ENCODE data around the gene RTN1. TPM values are rescaled to one million over a fixed set of nuclear protein-coding genes. Genes with fewer than 3 reads are reported as not detected.

Gene RTN1
- total RNA-seq, 4 donors from 2014 or later = 2.4 to 4.9 (median 4.6) TPM; not detected in 1

DNA sequence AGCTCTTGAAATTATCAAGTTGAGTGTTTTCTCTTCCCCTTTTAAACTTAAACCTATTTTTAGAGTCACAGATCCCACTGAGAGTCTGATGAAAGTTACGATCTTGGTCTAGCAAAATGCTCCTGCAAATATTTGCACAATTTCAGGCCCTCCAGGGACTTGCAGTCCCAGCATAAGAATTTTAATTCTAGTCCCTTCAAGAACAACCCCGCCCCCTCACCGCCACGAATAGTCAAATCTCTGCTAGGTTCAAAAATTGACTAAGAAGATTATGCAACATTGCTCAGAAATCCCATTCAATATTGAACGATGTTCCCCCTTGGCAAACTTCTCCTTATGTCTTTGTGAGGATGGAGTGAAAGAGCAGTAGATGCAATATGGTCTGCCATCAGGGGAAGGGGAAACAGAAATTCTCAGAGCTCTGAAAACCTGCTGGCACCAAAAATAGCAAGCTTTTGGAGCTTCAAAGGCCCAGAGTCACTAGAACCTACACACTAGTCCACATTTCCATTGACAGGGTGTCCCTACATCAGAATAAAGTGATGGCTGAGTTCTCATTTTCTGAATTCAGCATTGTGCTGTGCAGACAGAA is 166.4 kb downstream of the RTN1 start:
- no peak overlapping the region for H3K27ac ChIP-seq
- no peaks in the 10 kb centered on the region for H3K36me3 ChIP-seq
- no peak overlapping the region for H3K4me3 ChIP-seq
- intact Hi-C loops (cut with DNase I; ENCODE audit: low total_unique reads) = no loop called here
- H3K9me3 ChIP-seq = no peaks in the 10 kb centered on the region
- TF ChIP-seq CTCF (IDR thresholded peaks at IDR 0.05) = no peak
- TF ChIP-seq EP300 (IDR thresholded peaks at IDR 0.05; ENCODE audit: low read depth) = no peak
- TF ChIP-seq POLR2A (IDR thresholded peaks at IDR 0.05) = no peak
- no peak for TF ChIP-seq POLR2AphosphoS5 (IDR thresholded peaks at IDR 0.05)
- no peak for DNase-seq
- H3K4me1 ChIP-seq = no peaks in the 10 kb centered on the region
- in situ Hi-C loops (cut with MboI; ENCODE audit: low pct_ligation_motif_present in 1 of 4, low pct_unique_long_range_greater_than_20kb in 1 of 4, low sequenced_read_pairs in 3 of 4) = no loop called here
- 40 to 79% methylated on average over 1 to 5 of the region's 5 CpGs for WGBS, 2 donors (ENCODE audit: low coverage in 1 of 2)
- no peaks in the 10 kb centered on the region for H3K27me3 ChIP-seq

DNA sequence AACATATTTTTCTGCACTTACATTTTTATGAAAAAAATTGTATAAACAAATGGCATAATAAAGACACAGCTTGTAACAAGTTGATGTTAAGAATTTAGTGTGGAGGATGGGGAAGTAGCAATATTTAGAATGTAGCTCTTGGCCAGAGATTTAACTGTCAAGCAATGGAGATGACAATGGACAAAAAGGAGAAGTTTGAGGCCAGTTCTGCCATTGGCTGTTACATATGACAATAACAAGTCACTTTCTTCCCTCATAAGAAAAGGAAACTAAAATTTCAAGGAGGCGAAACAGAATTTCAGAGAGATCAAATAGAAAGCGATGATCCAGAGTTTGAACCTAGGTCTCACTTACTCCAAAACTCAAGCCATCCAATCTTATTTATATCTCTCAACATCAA is 171.1 kb downstream of the RTN1 start:
- H3K36me3 ChIP-seq = no peaks in the 10 kb centered on the region
- no peak overlapping the region for H3K27ac ChIP-seq
- no peaks in the 10 kb centered on the region for H3K27me3 ChIP-seq
- in situ Hi-C loops (cut with MboI; ENCODE audit: low pct_ligation_motif_present in 1 of 4, low pct_unique_long_range_greater_than_20kb in 1 of 4, low sequenced_read_pairs in 3 of 4) (no loop called here), intact Hi-C loops (cut with DNase I; ENCODE audit: low total_unique reads) (no loop called here)
- no peak for TF ChIP-seq POLR2AphosphoS5 (IDR thresholded peaks at IDR 0.05)
- no peak for TF ChIP-seq EP300 (IDR thresholded peaks at IDR 0.05; ENCODE audit: low read depth)
- TF ChIP-seq POLR2A (IDR thresholded peaks at IDR 0.05) = no peak
- no peak for TF ChIP-seq CTCF (IDR thresholded peaks at IDR 0.05)
- no peak overlapping the region for H3K4me3 ChIP-seq
- H3K9me3 ChIP-seq = no peaks in the 10 kb centered on the region
- DNase-seq = no peak
- no peaks in the 10 kb centered on the region for H3K4me1 ChIP-seq
- 89 to 90% methylated on average over 2 of the region's 2 CpGs for WGBS, 2 donors (ENCODE audit: low coverage in 1 of 2)

DNA sequence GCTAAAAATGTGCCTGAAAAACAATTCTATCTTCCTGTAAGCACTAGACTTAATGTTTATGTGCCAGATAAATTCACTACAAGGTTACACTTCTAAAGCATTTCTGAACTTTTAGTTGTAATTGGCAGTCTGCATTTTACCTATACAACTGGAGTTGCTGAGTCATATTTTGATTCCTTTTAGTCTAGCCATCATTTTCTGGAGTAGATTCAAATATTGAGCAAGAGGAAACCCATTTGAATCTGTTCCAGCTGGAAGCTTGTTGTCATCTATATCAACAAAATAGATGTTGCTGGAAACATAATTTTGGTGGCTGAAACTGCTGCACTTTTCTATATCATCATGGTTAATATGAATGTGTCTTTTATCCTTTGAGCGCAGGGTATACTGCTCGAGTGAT is 171.8 kb downstream of the RTN1 start:
- DNase-seq = no peak
- in situ Hi-C loops (cut with MboI; ENCODE audit: low pct_ligation_motif_present in 1 of 4, low pct_unique_long_range_greater_than_20kb in 1 of 4, low sequenced_read_pairs in 3 of 4) (no loop called here), intact Hi-C loops (cut with DNase I; ENCODE audit: low total_unique reads) (no loop called here)
- WGBS, 2 donors (ENCODE audit: low coverage in 1 of 2) = 94 to 95% methylated on average over 2 of the region's 2 CpGs
- Histone ChIP-seq H3K36me3 (no peaks in the 10 kb centered on the region), H3K4me3 (no peak overlapping the region), H3K9me3 (no peaks in the 10 kb centered on the region), H3K27me3 (no peaks in the 10 kb centered on the region), H3K27ac (no peak overlapping the region), H3K4me1 (no peaks in the 10 kb centered on the region)
- TF ChIP-seq POLR2A (IDR thresholded peaks at IDR 0.05) (no peak), CTCF (IDR thresholded peaks at IDR 0.05) (no peak), POLR2AphosphoS5 (IDR thresholded peaks at IDR 0.05) (no peak), EP300 (IDR thresholded peaks at IDR 0.05; ENCODE audit: low read depth) (no peak)

- 17 to 50% methylated on average over 1 to 5 of the region's 5 CpGs for WGBS, 2 donors (ENCODE audit: low coverage in 1 of 2)
These were observed 175.4 kb downstream of the RTN1 start for GRCh38 chr14:59695198-59695597.

More at GRCh38 chr14:59695198-59695597, 175.4 kb downstream of the RTN1 start:
- TF ChIP-seq EP300 (IDR thresholded peaks at IDR 0.05; ENCODE audit: low read depth) (no peak), POLR2A (IDR thresholded peaks at IDR 0.05) (no peak), POLR2AphosphoS5 (IDR thresholded peaks at IDR 0.05) (no peak), CTCF (IDR thresholded peaks at IDR 0.05) (no peak)
- H3K4me3 ChIP-seq = no peak overlapping the region
- H3K4me1 ChIP-seq = no peaks in the 10 kb centered on the region
- DNase-seq = no peak
- H3K9me3 ChIP-seq = no peaks in the 10 kb centered on the region
- in situ Hi-C loops (cut with MboI; ENCODE audit: low pct_ligation_motif_present in 1 of 4, low pct_unique_long_range_greater_than_20kb in 1 of 4, low sequenced_read_pairs in 3 of 4) (no loop called here), intact Hi-C loops (cut with DNase I; ENCODE audit: low total_unique reads) (no loop called here)
- no peaks in the 10 kb centered on the region for H3K27me3 ChIP-seq
- no peak overlapping the region for H3K27ac ChIP-seq
- H3K36me3 ChIP-seq = no peaks in the 10 kb centered on the region

Measured in transverse colon (tissue), 4 donors.